Testis (tissue), 2 donors: ENCODE measurements around the gene MFN1.

Experiments
- CTCF ChIP-seq, 3 experiments: fragments of 450-650 bp in 2 of 3; fragments of 200-600 bp in 1 of 3; sonication (generic) in 1 of 3; IDR thresholded peaks; one replicate each; pipeline ENCODE4 v1.5.1; 2016 to 2019; ENCODE audit warnings: antibody characterized with exemption in 3 of 3, mild to moderate bottlenecking in 2 of 3, moderate library complexity in 1 of 3
- POLR2A ChIP-seq: fragments of 450-650 bp; IDR thresholded peaks from one replicate; pipeline ENCODE4 v1.6.1; 2017; ENCODE audit warnings: antibody characterized with exemption, mild to moderate bottlenecking, moderate library complexity

DNA sequence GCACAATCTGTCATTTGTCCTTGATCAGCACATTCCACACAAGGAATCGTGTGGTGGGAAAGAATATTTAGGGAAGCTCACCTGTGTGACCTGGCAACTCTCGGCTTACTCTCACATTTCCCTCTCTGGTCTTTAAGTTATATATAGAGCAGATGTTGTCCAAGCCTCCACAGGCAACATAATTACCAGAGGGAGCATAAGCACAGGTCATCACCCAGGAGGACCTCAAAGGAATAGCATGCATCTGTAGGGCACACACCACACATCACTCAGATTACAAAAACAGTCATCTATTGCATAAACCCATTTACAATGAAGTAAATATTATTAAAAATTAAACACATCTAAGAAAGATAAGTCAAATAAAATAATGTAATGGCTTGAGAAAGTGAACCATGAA lies 67.3 kb downstream of the MFN1 start:
- TF ChIP-seq CTCF (IDR thresholded peaks at IDR 0.05) (no peak), POLR2A (no peak)
